Activated CD8-positive, alpha-beta memory T cell treated with anti-CD3 and anti-CD28 coated beads, Interleukin-2, amount 10 ng/mL, durations not matched to agents 7 days and 5 days (primary cell): ENCODE measurements around the gene SLX9. TPM values are rescaled to one million over a fixed set of nuclear protein-coding genes. Genes with fewer than 3 reads are reported as not detected.

Experiments used
- ATAC-seq: fragments of 150-1000 bp; cut with Tn5 transposase; one replicate; pipeline ENCODE4 v1.10.0; 2021; ENCODE audit warnings: moderate library complexity
- CTCF ChIA-PET: fragments of 350-600 bp; sonication (Branson Sonifier 250); formaldehyde crosslinking; loops from one replicate; lab custom pipeline; 2021; ENCODE audit warnings: antibody characterized with exemption; lab: Charles Lee
- DNase-seq: peaks from one replicate; pipeline ENCODE4 v3.0.0-alpha.2; 2020
- H3K27ac Mint-ChIP-seq: one replicate; pipeline ENCODE4 v1.8.0; 2021; ENCODE audit warnings: mild to moderate bottlenecking, mixed read lengths
- H3K27me3 Mint-ChIP-seq: one replicate; pipeline ENCODE4 v1.8.0; 2021; ENCODE audit warnings: mixed read lengths
- H3K36me3 Mint-ChIP-seq: one replicate; pipeline ENCODE4 v1.8.0; 2021; ENCODE audit warnings: mild to moderate bottlenecking, mixed read lengths
- H3K4me1 Mint-ChIP-seq: one replicate; pipeline ENCODE4 v1.8.0; 2021; ENCODE audit warnings: mixed read lengths
- H3K4me3 Mint-ChIP-seq: one replicate; pipeline ENCODE4 v1.8.0; 2021; ENCODE audit warnings: mild to moderate bottlenecking, moderate library complexity, mixed read lengths
- H3K9me3 Mint-ChIP-seq: one replicate; pipeline ENCODE4 v1.8.0; 2022; ENCODE audit warnings: low read depth, mixed read lengths
- total RNA-seq, 2 experiments: library from RNA; stranded (reverse); gene quantifications; one replicate each; pipeline ENCODE4 v1.2.3, GENCODE V29; 2021

The SLX9 gene
- total RNA-seq, 2 experiments from 2014 or later: 56.8 to 62.9 TPM

DNA sequence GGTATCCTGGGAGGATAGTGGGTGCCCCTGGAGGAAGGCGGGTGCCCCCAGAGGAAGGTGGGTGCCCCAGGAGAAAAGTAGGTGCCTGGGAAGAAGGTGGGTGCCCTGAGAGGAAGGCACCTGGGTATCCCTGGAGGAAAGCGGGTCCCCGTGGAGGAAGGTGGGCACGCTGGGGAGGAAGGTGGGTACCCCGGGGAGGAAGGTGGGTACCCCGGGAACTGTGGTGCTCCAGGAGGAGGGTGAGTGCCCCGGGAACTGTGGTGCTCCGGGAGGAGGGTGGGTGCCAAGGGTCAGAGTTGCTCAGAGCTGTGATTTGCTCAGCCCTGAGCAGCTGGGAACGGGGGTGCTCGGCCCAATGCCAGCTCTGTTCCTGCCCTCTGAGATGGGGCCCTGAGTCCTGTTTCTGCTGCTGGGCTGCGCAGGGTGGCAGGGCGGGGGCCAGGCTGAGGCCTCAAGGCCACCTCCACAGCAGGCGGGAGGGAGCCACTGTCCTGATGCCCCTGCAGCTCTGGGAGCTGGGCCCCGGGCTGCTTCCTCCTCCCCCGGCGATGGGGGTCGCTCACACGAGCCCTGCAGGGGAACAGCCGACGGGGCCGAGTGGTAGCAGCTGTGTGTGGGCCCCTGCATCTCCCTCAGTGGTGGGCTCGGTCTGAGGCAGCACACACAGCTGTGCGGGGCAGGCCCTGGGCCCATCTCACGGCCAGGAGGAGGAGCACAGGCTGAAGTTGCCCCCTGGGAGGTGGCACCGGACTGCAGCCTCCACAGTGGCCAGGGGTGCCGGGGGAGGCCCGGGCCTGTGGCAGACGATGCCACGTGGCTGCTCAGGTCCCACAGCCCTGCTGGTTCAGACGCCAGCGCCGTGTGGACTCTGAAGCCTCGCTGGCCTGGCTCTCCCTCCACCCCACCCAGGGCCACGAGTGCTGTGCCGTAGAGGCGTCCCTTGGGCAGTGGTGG lies 57.4 kb downstream of the SLX9 start:
- DNase-seq: no peak
- no peak for ATAC-seq
- no peaks in the 10 kb centered on the region for H3K36me3 Mint-ChIP-seq
- no peak overlapping the region for H3K4me3 Mint-ChIP-seq
- H3K4me1 Mint-ChIP-seq: no peaks in the 10 kb centered on the region
- no peak overlapping the region for H3K27ac Mint-ChIP-seq
- H3K9me3 Mint-ChIP-seq: no peaks in the 10 kb centered on the region
- no peaks in the 10 kb centered on the region for H3K27me3 Mint-ChIP-seq
- CTCF ChIA-PET: no interaction called here

DNA sequence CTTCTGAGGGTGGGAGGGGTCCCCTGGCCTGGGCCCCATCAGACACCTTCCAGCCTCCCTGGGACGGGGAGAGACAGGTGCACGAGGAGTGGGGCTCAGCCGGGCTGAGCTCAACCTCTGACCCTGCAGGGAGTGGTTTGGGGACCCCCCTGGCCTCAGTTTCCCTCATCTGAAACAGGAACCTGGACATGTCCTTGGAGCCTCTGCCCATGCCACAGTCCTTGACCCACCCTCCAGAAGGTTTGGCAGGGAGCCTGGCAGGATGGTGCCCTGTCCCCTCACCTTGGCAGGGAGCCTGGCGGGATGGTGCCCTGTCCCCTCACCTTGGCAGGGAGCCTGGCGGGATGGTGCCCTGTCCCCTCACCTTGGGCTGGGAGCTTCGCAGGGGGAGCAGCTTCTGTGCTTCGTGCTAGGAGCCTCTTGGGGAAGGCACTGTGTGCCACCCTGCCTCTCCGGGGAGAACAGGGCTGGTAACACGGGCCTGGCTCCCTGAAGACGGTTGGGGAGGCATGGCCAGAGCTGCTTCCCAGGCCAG lies 58.3 kb downstream of the SLX9 start:
- Mint-ChIP-seq H3K9me3 (no peaks in the 10 kb centered on the region), H3K36me3 (no peaks in the 10 kb centered on the region), H3K27me3 (no peaks in the 10 kb centered on the region), H3K27ac (no peak overlapping the region), H3K4me1 (no peaks in the 10 kb centered on the region), H3K4me3 (no peak overlapping the region)
- CTCF ChIA-PET: no interaction called here
- no peak for ATAC-seq
- no peak for DNase-seq

DNA sequence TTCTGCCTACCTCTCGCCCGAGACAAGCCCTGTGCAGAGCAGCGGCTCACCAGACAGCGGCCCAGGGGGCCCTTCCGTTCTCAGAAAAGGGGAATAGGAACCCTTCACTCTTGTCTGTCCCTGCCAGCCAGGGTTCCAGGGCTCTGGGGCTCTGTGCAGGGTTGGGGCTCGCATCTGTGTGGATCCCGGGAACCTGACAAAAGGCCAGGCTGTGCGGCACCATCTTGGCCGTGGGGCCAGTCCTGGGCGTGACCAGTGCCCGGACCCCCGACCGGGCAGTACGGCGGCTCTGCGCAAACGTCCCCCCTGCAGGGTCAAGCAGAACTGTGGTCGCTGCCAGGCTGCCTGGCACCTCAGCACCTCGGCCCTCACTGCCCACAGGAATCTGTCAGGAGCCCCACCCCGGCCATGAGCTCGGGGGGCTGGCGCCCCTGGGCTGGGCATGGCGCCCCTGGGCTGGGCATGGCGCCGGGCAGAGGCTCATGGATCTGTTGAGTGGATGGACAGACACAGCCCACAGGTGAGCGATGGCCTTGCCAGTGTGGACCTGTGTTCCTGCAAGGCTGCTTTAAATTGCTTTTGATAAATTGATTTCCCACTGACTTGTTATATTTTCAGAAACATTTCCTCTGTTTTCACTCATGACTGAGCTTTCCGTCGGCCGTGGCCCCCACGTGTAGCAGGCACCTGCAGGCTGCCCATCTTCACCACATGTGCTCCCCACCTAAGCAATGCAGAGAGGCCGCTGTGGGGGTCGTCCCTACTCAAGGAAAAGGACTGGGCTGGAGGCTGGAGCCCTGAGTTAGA lies 59.0 kb downstream of the SLX9 start:
- Mint-ChIP-seq H3K36me3 (no peaks in the 10 kb centered on the region), H3K4me1 (no peaks in the 10 kb centered on the region), H3K27me3 (no peaks in the 10 kb centered on the region), H3K27ac (no peak overlapping the region), H3K4me3 (no peak overlapping the region), H3K9me3 (no peaks in the 10 kb centered on the region)
- CTCF ChIA-PET: no interaction called here
- ATAC-seq: no peak
- DNase-seq: no peak

DNA sequence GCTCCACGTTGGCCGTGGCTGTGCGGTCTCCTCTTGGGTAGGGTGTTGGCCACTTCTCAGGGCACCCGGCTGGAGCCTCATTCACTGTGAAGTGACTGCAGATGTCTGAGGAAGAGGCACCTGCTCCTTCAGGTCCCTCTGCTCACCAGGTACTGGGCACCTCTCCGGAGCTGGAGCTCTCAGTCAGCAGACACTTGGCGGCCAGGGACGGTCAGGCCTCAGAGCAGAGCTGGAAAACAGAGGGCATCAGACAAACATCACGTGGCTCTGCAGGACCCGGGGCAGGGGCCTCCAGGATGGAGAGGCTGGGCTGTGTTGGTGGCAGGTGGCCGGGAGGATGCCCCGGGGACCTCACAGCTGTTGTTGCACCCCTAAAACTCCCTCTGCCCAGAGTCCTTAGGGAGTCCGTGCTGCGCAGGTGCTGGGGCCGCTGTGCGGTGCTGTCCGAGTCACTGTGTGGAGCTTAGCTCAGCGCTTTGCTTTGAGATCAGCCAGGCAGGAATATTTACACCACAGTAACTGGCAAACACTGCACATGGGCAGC lies 59.7 kb downstream of the SLX9 start:
- DNase-seq (no peak), ATAC-seq (no peak)
- H3K9me3 Mint-ChIP-seq: no peaks in the 10 kb centered on the region
- CTCF ChIA-PET: no interaction called here
- no peak overlapping the region for H3K27ac Mint-ChIP-seq
- H3K36me3 Mint-ChIP-seq: no peaks in the 10 kb centered on the region
- no peaks in the 10 kb centered on the region for H3K27me3 Mint-ChIP-seq
- H3K4me1 Mint-ChIP-seq: no peaks in the 10 kb centered on the region
- no peak overlapping the region for H3K4me3 Mint-ChIP-seq

DNA sequence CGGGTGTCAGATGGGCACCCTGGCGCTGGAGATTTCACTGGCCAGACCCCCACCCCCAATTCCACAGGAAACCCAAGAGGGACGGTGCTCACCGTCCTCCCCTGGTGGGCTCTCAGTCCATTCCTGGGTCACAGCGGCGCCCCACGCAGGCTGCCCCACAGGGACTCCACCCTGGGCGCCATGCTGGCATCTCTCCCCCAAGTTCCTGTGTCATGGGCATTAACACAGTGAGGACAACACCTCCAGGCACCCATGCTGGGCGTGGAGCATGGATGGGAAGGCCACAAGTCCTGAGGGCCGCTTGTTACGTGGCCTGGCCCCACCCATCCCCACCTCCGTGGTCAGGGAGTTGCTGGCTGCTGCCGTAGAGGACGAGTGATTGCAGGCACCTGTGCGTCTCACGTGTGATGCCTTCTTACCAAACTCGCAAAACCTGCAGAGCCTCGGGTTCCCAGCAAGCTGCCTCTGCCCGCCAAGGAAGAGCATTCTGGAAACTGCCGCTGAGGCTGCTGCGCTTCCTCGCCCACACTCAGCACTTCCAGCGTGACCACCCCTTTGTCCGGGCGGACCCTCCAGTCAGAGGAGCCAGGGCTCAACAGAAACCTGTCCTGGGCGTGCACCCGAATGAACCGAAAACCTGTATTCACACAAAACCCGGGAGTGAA lies 60.3 kb downstream of the SLX9 start:
- DNase-seq (no peak), ATAC-seq (no peak)
- Mint-ChIP-seq H3K27me3 (no peaks in the 10 kb centered on the region), H3K4me1 (peaks cover 3% of the 10 kb centered on the region), H3K36me3 (no peaks in the 10 kb centered on the region), H3K9me3 (no peaks in the 10 kb centered on the region), H3K27ac (no peak overlapping the region), H3K4me3 (no peak overlapping the region)
- CTCF ChIA-PET: no interaction called here

DNA sequence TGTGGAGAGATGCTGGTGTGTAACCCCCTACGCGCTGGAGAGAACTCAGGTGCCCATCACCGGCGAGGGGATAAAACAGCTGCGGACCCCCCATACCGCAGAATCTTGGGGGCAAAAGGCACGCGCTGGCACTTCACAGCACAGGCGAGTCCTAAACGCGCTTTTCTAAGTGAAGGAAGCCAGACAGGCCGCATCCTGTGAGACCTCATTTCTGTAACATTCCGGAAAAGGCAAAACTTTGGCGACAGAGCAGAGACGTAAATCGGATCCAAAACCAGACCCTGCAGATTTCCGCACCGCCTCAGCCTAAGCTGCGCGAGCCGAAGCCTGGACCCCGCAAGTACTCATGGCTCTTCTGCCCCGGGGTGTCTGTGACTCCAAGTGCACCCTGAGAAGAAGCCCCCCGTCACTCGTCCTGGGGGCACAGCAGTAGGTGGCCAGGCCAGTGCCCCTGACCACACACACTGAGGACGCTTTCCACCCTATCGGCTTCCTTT lies 60.9 kb downstream of the SLX9 start:
- Mint-ChIP-seq H3K27ac (no peak overlapping the region), H3K36me3 (no peaks in the 10 kb centered on the region), H3K4me3 (no peak overlapping the region), H3K27me3 (peaks cover 1% of the 10 kb centered on the region), H3K9me3 (no peaks in the 10 kb centered on the region), H3K4me1 (peaks cover 4% of the 10 kb centered on the region)
- ATAC-seq (no peak), DNase-seq (no peak)
- CTCF ChIA-PET: no interaction called here

DNA sequence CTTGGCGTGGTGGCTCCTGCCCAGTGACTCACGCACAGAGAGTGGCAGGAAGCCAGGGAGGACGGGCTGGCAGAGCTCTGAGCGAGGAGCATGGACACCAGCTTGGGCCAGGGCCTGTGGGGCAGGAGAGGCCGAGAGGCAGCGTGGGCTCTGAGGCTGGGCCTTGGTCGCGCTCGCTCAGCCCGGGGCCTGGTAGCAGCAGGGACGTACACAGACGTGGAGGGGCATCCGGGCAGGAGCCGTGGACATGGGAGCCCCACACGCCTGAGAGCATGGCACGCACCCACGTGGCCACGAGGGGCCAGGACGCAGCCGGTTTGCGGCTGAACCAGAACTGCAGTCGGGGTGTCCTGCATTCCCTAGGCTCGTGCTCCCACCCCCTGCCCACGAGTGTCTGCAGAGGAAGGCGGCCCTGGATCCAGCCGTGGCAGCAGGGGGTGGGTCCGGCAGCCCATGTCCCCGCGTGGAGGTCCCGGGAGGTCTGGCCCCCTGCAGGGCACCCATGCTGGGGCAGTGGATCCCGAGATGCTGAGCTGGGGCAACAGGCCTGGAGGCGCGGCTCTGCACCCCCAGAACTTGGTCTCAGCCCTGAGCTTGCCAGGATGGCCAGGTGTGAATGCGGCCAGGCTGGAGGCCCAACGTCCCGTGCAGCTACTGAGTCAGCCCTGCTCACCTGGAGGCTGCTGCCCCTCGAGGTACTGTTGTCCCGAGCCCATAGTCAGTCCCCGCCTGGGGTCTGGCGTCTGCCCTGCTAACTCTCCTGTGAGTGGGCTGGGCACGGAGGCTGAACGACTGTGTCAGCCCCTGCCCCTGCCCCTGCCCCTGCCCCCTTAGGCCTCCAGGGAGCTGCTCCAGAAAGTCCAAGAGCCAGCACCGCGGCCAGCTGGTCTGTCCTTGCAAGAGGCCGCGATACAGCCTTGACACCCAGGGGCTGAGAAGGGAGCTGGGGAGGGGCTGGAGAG lies 61.6 kb downstream of the SLX9 start:
- Mint-ChIP-seq H3K36me3 (no peaks in the 10 kb centered on the region), H3K27ac (no peak overlapping the region), H3K4me1 (peaks cover 4% of the 10 kb centered on the region), H3K9me3 (no peaks in the 10 kb centered on the region), H3K4me3 (no peak overlapping the region), H3K27me3 (peaks cover 9% of the 10 kb centered on the region)
- ATAC-seq (no peak), DNase-seq (no peak)
- CTCF ChIA-PET: no interaction called here

DNA sequence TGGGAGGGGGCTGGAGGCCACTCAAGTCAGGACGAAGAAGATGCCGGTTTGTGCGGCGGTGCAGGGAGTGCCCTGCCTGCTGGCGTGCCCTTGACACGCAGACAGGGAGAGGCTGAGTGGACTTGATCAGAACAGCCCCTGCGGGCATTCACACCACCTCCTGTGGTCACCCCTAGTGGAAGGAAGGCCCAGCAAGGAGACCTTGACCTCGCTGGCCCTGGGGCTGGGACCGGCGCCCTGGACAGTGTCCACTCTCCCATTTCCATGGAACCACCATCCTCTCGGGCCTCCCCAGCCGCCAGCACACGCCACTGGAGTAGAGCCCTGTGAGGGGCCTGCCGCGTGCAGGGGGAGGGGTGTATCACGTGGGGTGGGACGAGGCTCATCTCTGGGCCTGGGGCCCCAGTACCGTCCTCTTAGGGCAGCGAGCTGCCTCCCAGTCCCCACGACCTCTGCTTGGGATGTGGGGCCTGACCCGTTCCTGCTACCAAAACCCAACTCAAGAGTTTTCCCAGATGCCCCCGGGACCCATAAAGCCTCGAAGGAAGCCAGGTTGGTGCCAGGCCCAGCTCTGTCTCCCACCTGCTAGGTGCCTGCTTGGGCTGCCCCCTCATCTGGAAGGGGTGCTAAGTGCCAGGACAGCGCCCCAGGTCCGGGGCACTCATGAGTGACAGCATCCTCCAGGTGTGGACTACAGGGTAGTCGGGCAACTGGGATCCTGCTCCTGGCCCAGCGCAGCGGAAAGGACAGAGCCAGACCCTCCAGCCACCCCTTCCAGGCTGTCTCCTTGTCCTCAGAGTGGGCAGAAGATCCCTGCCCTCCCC lies 62.8 kb downstream of the SLX9 start:
- Mint-ChIP-seq H3K27ac (no peak overlapping the region), H3K9me3 (no peaks in the 10 kb centered on the region), H3K4me1 (peaks cover 4% of the 10 kb centered on the region), H3K4me3 (no peak overlapping the region), H3K36me3 (no peaks in the 10 kb centered on the region), H3K27me3 (peaks cover 20% of the 10 kb centered on the region)
- ATAC-seq (no peak), DNase-seq (no peak)
- CTCF ChIA-PET: no interaction called here

DNA sequence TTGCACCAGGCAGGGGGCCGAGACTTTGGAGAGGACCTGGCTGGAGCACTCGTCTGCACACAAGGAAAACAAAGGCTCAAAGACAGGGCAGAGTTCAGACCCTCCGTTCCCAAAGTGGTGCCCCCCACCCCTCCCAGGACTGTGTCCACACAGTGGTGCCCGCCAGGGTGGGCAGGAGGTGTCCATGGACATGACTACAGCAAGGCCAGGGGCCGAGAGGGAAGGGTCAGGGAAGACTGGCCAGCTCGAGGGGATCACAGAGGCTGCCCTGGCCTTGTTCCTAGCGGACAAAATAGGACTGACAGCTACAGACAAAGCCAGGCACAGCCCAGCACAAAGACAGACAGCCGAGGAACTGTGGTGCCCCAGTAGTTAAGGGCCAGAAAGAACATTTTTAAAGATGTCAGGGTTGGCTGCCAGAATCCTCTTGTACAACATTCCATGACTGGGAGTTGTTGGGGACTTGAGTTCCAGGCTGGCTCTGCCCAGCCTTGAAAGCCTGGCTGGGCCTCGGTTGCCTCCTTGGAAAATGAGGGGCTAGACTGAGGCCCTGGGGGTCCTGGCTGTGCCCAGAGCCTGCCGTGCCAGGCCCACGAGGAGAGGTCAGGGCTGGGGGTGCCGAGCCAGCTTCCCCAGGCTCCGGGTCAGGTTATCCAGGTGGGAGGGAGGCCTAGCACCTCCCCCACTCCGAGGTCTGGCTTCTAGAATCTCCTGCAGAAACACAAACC lies 63.7 kb downstream of the SLX9 start:
- DNase-seq (no peak), ATAC-seq (no peak)
- Mint-ChIP-seq H3K27me3 (peaks cover 23% of the 10 kb centered on the region), H3K9me3 (no peaks in the 10 kb centered on the region), H3K4me1 (peaks cover 4% of the 10 kb centered on the region), H3K36me3 (no peaks in the 10 kb centered on the region), H3K27ac (no peak overlapping the region), H3K4me3 (no peak overlapping the region)
- CTCF ChIA-PET: no interaction called here

DNA sequence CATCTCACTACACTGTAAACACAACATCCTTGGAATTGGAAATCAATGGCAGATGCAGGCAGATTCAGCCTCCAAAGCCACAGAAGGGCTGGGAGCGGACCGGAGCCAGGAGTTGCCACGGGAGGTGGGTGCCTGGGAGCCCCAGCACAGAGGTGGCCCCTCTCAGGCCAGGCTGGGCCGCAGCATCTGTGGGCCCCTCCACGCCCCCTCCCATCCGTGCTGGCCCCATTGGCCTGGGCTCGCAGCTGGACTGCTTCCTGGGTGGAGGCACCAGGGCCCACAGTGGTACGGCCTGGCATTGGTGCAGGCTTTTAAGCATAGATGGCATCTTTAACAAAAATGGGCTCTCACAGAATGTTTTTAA lies 64.2 kb downstream of the SLX9 start:
- DNase-seq (no peak), ATAC-seq (no peak)
- Mint-ChIP-seq H3K27ac (no peak overlapping the region), H3K9me3 (no peaks in the 10 kb centered on the region), H3K36me3 (no peaks in the 10 kb centered on the region), H3K27me3 (peaks cover 28% of the 10 kb centered on the region), H3K4me3 (no peak overlapping the region), H3K4me1 (peaks cover 5% of the 10 kb centered on the region)
- CTCF ChIA-PET: no interaction called here
